Superior temporal gyrus (tissue), 1 donor: ENCODE data around the gene PACSIN1.

Experiments used
- DNase-seq: peaks from one replicate; pipeline ENCODE4 v3.0.0-alpha.2; 2016; ENCODE audit errors: extremely low spot score

PACSIN1 gene

DNA sequence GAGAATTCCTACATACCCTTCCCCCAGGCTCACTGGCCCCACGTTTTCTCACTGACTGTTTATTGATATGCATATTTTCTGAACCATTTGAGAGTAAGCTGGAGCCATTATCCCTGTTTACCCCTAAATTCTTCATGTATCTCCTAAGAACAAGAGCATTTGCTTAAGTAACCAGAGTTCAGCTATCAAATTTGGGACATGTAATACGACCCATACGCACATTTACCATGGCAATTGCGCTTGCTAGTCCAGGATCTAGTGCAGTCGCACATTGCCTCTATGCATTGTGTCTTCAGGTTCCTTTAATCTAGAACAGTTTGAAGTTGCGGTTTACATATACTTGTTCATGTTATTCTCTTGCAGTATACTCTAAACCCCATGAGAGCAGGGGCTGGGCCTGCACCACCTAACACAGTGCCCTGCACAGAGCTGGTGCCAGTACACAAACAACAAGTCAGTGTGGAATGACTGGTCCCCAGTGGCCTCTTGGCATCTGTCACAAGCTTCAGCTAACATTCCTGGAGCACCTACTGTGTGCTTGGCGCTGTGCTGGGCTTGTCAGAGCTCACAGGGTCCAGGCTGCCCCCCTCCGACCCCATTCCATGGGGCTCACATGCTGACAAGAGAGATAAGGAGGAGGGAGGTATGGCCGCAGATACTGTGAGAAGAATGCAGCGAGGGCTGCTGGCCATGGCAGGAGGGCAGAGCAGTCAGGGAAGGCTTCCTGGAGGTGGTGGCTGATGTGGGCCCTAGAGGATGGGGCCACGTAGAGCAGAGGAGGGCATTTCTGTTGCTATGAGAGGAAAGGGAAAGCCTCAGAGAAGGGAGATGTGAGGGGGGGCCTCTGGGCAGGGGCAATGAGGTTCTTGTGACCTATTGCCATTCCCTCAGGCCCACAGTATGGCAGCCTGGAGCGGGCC, 62.1 kb downstream of the PACSIN1 start:
- no peak for DNase-seq

GRCh38 chr6:34528996-34529664, 63.3 kb downstream of the PACSIN1 start:
- no peak for DNase-seq

DNA sequence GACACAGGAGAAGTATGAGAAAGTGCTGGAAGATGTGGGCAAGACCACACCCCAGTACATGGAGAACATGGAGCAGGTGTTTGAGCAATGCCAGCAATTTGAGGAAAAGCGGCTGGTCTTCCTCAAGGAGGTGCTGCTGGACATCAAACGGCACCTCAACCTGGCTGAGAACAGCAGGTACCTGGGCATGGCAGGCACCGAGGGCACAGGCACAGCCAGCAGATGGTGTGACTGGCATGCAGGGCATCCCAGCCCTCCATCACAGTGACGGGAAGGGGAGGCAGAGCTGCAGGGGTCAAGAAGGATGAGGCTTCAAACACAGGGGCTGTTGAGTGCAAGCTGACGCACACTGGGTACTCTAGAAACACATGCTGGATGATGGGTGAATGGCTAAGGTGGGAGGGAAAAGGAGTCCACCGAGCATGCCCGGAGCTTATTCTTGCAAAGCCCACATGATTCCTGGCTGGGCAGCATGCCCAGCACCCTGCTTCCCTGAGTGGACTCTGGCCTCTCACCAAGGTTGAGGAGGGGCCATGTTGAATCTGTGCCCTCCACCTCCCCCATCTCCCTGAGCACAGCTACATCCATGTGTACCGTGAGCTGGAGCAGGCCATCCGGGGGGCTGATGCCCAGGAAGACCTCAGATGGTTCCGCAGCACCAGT, 63.9 kb downstream of the PACSIN1 start:
- no peak for DNase-seq

- no peak for DNase-seq
These were observed 65.0 kb downstream of the PACSIN1 start for GRCh38 chr6:34530753-34531365.

DNA sequence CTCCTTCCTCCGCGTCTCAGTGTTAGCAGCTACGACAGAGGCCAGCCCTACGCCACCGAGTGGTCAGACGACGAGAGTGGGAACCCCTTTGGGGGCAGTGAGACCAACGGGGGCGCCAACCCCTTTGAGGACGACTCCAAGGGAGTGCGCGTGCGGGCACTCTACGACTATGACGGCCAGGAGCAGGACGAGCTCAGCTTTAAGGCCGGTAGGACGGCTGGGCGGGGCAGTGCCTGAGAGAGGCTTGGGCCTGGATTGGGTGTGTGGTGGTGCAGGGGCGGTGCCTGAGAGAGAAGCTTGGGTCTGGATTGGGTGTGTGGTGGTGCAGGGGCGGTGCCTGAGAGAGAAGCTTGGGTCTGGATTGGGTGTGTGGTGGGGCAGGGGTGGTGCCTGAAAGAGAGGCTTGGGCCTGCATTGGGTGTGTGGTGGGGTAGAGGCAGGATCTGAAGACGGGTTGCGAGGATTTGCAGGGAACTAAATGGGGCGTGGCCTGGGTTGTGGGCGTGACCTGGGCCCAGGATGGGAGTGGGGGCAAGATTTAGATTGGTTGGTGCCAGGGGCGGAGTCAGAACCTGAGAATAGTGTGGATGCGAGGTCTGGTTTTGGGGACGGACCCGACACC, 65.8 kb downstream of the PACSIN1 start:
- peak; percentile 56 for DNase-seq

DNA sequence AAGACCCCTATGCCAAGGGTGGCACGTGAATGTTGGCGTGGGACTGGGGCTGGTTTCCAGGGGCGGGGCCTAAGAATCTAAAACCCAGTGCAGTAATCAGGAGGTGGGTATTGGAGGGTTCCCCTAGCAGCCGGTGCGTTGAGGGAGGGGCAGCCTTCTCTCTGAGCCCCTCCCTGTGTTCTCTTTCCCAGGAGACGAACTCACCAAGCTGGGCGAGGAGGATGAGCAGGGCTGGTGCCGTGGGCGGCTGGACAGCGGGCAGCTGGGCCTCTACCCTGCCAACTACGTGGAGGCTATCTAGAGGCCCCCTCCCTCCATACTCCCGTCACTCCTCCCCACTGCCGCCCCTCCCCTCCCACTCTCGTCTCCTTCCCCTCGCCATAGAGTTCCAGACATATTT, 66.4 kb downstream of the PACSIN1 start:
- no peak for DNase-seq

DNA sequence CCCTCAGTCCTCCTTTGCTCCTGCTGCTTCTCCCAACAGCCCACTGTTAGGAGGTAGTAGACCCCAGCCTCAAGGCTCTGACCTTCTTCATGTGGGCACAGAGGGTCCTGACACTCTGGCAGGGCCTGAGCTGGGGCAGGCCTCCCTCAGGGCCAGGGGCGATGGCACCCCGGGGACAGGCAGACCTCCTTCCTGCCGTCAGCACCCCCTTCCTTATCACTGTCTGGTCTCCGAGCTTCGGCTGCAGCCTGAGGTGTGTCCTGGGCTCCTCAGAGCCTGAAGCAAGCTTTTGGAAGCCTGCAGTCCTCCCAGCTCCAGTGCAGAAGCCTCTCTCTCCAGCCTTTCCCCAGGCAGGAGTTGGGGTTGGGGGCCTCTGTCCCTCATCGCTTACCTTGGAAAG, 68.3 kb downstream of the PACSIN1 start:
- DNase-seq: no peak

DNA sequence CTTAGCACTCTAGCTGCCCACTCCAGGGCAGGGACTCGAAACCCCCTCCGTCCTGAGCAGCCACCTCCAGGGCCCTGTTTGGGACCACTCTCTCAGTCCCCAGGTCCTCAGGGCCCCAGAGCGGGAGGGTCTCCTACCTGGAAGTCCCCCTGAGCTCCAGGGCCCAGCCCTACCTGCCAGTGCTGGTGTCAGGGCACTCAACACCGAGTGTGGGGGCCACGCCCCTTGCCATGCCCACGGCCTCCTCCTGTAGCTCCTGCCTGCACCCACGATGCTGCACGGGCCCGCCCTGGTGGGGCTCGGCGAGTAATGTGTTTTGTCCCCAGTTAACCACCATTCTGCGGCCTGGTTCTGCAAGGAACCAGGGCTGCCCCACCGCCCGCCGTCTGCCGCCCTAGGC, 68.8 kb downstream of the PACSIN1 start:
- DNase-seq: no peak

DNA sequence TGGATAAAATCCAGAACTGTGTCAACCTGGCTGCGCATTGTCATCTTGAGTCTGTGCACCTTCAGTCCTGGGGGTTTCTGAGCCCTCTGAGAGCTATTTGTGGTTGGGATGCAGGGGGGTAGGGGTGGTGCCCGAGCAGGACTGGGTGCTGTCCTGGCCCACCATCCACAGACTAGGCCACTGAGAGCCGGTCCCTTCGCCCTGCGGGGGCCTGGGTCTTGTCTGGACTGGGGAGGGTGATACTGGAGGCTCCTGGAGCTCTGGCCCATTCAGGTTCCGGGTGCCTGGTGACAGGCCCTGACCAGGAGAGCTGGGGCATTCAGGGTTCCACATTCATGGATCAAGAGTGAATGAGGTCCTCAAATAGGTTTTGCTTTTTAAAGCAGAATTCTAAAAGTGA, 69.3 kb downstream of the PACSIN1 start:
- no peak for DNase-seq

GRCh38 chr6:34535646-34536045, 69.8 kb downstream of the PACSIN1 start:
- DNase-seq: no peak

DNA sequence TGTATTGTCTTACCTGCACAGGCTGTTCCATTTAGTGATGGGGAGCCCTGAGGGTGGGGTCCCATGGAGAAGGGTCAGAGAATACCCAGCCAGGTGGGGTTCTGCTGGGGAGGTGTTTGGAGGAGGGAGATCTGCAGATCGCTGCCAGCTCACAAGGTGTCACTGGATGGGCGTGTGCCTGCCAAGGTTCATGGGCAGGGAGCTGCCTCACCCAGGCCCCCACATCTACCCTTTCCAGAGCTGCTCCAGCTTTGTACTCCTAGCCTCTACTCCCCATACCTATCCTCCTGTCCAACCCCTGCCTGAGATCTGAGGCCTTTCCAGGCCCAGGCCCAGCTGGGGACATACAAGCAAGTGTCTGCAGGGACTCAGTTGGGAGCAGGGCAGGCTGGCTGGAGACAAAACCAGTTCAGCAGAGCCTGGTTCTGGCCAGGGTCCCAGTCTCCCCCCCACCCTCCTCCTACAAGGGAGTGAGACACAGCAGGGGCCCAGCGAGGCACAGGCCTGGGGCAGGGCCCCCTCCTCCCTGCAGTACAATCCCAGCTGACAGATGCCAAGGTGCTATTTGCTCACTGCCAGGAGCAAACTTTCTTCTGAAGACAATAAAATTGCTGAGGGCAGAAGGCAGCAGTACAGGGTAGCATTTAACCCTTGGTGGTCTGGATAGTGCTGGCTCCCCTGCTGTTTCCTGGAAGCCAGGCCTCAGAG, 70.5 kb downstream of the PACSIN1 start:
- DNase-seq: no peak

- DNase-seq: no peak
These were observed 71.3 kb downstream of the PACSIN1 start for GRCh38 chr6:34536959-34537848.

GRCh38 chr6:34537922-34538550, 72.2 kb downstream of the PACSIN1 start:
- no peak for DNase-seq

DNA sequence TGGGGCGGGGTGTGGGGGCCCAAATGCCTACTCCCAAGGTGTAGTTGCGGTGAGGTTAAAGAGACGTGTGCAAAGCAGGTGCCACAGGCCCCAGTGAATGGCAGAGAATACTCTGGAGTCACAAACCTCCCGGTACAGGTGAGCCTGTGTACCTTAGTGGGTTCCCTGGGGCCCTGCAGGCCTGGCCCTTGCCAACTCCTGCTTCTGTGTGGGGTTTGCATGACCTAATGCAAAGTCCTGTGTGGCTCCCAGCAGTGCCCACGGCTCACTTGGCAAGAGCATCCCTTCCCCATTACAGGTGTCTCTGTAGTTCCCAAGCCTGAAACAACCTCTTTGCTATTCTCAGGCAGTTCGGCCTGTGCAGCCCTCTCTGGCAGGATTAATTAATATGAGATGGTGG, 72.7 kb downstream of the PACSIN1 start:
- DNase-seq: no peak

GRCh38 chr6:34539181-34539580, 73.3 kb downstream of the PACSIN1 start:
- DNase-seq: no peak

- no peak for DNase-seq
These were observed 74.3 kb downstream of the PACSIN1 start for GRCh38 chr6:34540222-34540621.

GRCh38 chr6:34540841-34541240, 75.0 kb downstream of the PACSIN1 start:
- DNase-seq: no peak

DNA sequence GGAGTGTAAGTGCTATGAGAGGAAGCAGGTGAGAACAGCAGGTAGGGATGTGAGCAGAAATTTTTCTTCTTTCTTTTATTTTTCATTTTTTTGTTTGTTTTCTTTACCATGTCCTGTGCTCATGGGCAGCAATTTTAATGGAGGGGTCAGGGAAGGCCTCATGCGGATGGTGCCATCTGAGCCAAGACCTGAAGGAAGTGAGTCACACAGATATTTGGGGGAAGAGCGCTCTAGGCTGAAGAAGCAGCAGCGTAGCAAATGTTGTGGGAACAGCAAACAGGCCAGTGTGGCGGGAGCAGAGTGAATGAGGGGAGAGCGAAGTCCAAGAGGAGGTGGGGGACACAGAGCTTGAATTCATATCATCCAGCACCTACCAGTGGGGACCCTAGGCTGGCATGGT, 77.5 kb downstream of the PACSIN1 start:
- DNase-seq: no peak

DNA sequence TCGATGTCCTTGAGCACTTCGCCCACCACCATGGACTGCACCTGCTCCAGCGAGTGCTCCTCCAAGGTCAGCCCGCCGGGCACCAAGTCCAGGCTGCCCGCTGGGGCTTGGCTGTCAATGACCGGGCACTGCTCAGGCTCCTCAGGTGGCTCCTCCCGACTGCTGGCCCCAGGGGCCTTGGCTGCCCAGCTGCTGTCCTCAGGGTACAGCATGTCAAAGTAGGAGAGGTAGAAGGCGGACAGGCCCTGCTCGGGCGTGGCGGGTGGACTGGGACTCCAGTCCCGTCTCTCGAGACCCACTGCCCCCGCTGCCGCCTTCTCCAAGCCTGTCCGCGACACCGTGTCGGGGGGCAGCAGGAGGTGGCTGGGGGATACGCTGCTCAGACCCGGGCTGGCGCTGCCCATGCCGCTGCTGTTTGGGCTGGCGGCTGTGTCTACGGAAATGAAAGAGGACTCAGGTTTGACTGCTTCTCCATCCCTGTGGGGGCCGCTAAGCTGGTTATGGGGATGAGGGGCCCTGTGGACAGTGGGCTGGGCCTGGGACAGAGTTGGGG, 78.3 kb downstream of the PACSIN1 start:
- DNase-seq: no peak
